Measurements from ENCODE around the gene ARHGAP15.

Gene ARHGAP15

GRCh38 chr2:143466391-143466790 is 337.2 kb downstream of the ARHGAP15 start:
- TF ChIP-seq CTCF (IDR thresholded peaks at IDR 0.05; ENCODE audit: control insufficient read depth, insufficient read depth, low read depth, low read length, missing control alignments), result no peak
- H3K4me3 ChIP-seq (ENCODE audit: control insufficient read depth, low read depth, low read length), result no peak overlapping the region
- DNase-seq (ENCODE audit: low read depth), result no peak

GRCh38 chr2:143467011-143467410 is 337.8 kb downstream of the ARHGAP15 start:
- no peak for TF ChIP-seq CTCF (IDR thresholded peaks at IDR 0.05; ENCODE audit: control insufficient read depth, insufficient read depth, low read depth, low read length, missing control alignments)
- H3K4me3 ChIP-seq (ENCODE audit: control insufficient read depth, low read depth, low read length), result no peak overlapping the region
- DNase-seq (ENCODE audit: low read depth), result no peak

GRCh38 chr2:143468341-143468888 is 339.2 kb downstream of the ARHGAP15 start:
- H3K4me3 ChIP-seq (ENCODE audit: control insufficient read depth, low read depth, low read length), result no peak overlapping the region
- TF ChIP-seq CTCF (IDR thresholded peaks at IDR 0.05; ENCODE audit: control insufficient read depth, insufficient read depth, low read depth, low read length, missing control alignments), result no peak
- DNase-seq (ENCODE audit: low read depth), result no peak

- no peak overlapping the region for H3K4me3 ChIP-seq (ENCODE audit: control insufficient read depth, low read depth, low read length)
- TF ChIP-seq CTCF (IDR thresholded peaks at IDR 0.05; ENCODE audit: control insufficient read depth, insufficient read depth, low read depth, low read length, missing control alignments), result no peak
- no peak for DNase-seq (ENCODE audit: low read depth)
Observed at GRCh38 chr2:143469323-143469722, 340.1 kb downstream of the ARHGAP15 start.

- TF ChIP-seq CTCF (IDR thresholded peaks at IDR 0.05; ENCODE audit: control insufficient read depth, insufficient read depth, low read depth, low read length, missing control alignments), result no peak
- DNase-seq (ENCODE audit: low read depth), result no peak
- H3K4me3 ChIP-seq (ENCODE audit: control insufficient read depth, low read depth, low read length), result no peak overlapping the region
Observed at GRCh38 chr2:143471550-143471949, 342.3 kb downstream of the ARHGAP15 start.

- no peak for DNase-seq (ENCODE audit: low read depth)
- no peak overlapping the region for H3K4me3 ChIP-seq (ENCODE audit: control insufficient read depth, low read depth, low read length)
- TF ChIP-seq CTCF (IDR thresholded peaks at IDR 0.05; ENCODE audit: control insufficient read depth, insufficient read depth, low read depth, low read length, missing control alignments), result no peak
Observed at GRCh38 chr2:143473216-143473615, 344.0 kb downstream of the ARHGAP15 start.

GRCh38 chr2:143473820-143474219 is 344.6 kb downstream of the ARHGAP15 start:
- no peak for TF ChIP-seq CTCF (IDR thresholded peaks at IDR 0.05; ENCODE audit: control insufficient read depth, insufficient read depth, low read depth, low read length, missing control alignments)
- no peak overlapping the region for H3K4me3 ChIP-seq (ENCODE audit: control insufficient read depth, low read depth, low read length)
- DNase-seq (ENCODE audit: low read depth), result no peak

All from AG09309 (cell line).